A673 (cell line): ENCODE measurements around the gene TMEM178B.

ENCODE experiments used
- EZH2 ChIP-seq: fragments of 200-600 bp; sonication (generic); IDR thresholded peaks from 2 replicates; pipeline ENCODE4 v1.6.1; 2017; ENCODE audit warnings: borderline replicate concordance, low read depth, mild to moderate bottlenecking, mixed read lengths, antibody characterized with exemption, low read length; ENCODE audit not compliant: poor library complexity, severe bottlenecking
- TF ChIP-seq, protein P1 (sequence below): fragments of 300-800, 200-600 bp; sonication (generic); conservative IDR thresholded peaks from 2 replicates; pipeline ENCODE4 v1.5.1; 2017; ENCODE audit warnings: low read depth, mild to moderate bottlenecking, antibody characterized with exemption, low read length, moderate library complexity, mixed read lengths

DNA sequence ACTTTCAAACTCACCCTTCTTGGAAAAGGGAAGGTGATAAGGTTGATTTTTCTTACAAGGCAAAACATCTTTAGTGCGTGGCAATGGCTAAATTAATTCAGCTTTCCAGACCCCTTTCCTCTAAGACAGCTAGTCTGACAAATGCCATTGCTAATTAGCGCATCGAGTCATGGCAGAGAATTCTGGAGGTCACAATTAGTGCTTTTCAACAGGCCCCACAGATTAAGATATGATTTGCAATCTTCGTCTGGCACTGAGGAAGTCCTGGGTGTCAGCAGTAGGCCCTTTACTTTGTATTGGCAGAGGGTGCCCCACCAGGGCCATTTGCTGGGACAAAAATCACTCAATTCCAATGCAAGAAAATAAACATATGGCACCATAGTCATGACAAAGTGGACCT, 288.1 kb downstream of the TMEM178B start:
- TF ChIP-seq, protein P1, sequence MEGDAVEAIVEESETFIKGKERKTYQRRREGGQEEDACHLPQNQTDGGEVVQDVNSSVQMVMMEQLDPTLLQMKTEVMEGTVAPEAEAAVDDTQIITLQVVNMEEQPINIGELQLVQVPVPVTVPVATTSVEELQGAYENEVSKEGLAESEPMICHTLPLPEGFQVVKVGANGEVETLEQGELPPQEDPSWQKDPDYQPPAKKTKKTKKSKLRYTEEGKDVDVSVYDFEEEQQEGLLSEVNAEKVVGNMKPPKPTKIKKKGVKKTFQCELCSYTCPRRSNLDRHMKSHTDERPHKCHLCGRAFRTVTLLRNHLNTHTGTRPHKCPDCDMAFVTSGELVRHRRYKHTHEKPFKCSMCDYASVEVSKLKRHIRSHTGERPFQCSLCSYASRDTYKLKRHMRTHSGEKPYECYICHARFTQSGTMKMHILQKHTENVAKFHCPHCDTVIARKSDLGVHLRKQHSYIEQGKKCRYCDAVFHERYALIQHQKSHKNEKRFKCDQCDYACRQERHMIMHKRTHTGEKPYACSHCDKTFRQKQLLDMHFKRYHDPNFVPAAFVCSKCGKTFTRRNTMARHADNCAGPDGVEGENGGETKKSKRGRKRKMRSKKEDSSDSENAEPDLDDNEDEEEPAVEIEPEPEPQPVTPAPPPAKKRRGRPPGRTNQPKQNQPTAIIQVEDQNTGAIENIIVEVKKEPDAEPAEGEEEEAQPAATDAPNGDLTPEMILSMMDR: no peak
- no peak for TF ChIP-seq EZH2
